ENCODE measurements around the gene PARD6B. TPM values are rescaled to one million over a fixed set of nuclear protein-coding genes. Genes with fewer than 3 reads are reported as not detected.
"Not testable (repeated sequence)": the region's sequence is repeated elsewhere in the genome, so short reads cannot be mapped to it uniquely, and the experiment has no call there.

The PARD6B gene
- total RNA-seq, 1 donor from 2014 or later: 41.1 TPM

DNA sequence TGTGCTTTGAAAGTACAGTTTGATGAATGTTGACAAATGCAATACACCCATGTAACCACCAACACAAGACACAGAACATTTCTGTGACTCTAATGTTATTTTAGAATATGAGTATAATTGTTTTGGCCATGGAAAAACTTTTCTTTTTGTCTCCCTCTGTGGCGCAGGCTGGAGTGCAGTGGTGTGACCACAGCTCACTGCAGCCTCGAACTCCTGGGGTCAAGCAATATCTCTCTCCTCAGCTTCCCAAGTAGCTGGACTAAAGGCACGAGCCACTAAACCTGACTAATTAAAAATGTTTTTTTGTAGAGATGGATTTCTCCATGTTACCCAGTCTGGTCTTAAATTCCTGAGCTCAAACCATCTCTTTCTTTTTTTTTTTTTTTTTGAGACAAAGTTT, 43.1 kb downstream of the PARD6B start:
- no peak for DNase-seq (ENCODE audit: low spot score)

DNA sequence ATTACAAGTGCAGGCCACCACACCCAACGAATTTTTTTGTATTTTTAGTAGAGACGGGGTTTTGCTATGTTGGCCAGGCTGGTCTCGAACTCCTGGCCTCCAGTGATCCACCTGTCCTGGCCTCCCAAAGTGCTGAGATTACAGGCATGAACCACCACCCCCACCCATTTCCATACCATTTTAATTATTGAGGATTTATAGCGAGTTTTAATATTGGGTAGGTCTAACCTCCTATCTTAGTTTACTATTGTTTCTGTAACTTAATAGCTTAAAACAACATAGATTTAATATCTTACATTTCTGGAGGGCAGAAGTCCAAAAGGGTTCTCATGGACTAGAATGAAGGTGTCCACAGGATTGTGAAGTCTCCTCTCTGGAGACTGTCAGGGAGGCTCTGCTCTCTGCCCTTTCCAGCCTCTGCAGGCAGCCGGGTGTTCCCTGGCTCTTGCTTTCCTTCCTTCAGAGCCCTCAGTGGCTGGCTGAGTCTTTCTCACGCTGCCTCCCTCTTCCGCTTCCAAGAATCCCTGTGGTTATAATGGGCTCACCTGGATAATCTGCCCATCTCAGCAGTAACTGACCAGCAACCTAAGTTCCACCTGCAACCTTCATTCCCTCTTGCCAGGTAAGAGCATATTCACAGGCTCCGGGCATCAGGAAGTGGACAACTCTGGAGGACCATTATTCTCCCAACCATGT, 44.9 kb downstream of the PARD6B start:
- DNase-seq (ENCODE audit: low spot score): no peak

DNA sequence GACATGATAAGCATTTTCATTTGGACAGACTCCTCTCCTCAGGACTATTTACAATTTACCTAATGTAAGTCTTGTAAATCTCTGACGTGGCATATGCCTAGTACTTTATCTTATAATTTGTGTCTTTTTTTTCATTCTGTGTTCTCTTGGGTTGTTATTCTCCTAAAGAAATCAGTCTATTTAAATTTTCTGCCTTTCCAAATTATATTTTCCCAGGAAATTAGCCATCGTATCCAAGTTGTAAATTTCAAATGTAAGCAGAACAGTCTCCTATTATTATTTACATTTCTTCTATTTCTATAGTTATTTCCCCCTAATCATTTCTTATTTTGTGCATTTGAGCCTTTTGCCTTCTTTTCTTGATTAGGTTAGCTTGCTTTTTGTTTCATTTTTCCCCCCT, 46.0 kb downstream of the PARD6B start:
- no peak for DNase-seq (ENCODE audit: low spot score)

DNA sequence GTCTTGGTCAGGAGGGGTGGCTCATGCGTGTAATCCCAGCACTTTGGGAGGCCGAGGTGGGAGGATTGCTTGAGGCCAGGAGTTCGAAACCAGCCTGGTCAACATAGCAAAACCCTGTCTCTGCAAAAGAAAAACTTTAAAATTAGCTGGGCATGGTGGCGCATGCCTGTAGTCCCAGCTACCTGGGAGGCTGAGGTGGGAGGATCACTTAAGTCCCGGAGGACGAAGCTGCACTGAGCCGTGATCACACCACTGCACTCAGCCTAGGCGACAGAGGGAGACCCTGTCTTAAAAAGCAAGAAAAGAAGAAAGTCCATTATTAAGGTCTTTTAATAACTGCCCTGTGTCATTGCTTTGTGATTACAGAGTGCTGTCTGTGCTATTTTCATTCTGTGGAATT, 47.6 kb downstream of the PARD6B start:
- not testable (repeated sequence) for DNase-seq (ENCODE audit: low spot score)

DNA sequence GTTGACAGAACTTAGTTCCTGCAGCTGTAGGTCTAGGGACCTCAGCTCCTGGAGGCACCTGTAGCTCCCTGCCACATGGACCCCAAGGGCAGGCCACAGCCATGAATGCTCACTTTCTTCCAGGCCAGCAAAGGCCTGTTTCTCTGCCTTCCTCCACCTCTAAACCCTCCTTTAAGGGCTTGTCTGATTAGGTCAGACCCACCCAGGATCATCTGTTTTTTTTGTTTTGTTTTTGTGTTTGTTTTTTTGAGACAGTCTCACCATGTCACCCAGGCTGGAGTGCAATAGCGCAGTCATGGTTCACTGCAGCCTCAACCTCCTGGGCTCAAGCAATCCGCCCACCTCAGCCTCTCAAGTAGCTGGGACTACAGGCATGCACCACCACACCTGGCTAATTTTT, 52.0 kb downstream of the PARD6B start:
- DNase-seq (ENCODE audit: low spot score): no peak

DNA sequence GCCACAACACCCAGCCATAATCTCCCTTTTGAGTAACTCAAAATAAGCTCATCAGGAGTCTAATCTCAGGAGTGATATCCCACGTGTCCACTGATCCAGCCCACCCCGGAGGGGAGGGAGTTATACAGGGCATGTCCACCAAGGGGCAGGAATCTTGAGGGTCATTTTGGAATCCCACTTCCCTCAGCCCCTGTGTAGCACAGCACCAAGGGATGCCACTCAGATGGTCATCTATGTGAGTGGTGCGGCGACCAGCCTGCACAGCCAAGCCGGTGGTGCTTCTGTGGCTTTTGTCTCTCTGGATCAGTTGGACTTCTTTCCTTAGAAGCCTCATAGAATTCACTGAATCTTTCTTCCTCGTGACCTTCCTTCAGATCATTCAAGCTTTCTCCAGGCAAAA, 52.5 kb downstream of the PARD6B start:
- no peak for DNase-seq (ENCODE audit: low spot score)

DNA sequence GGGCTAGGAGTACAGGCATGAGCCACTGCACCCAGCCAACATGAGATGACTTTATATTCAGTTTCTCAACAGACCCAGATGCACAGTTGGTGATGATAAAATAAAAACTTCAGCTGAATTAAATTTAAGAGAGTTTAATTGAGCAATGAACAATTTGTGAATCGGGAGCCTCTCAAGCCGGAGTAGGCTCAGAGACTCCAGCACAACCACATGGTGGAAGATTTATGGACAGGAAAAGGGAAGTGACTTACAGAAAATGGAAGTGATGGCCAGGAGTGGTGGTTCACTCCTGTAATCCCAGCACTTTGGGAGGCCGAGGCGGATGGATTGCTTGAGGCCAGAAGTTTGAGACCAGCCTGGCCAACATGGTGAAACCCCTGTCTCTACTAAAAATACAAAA, 53.1 kb downstream of the PARD6B start:
- DNase-seq (ENCODE audit: low spot score): no peak

DNA sequence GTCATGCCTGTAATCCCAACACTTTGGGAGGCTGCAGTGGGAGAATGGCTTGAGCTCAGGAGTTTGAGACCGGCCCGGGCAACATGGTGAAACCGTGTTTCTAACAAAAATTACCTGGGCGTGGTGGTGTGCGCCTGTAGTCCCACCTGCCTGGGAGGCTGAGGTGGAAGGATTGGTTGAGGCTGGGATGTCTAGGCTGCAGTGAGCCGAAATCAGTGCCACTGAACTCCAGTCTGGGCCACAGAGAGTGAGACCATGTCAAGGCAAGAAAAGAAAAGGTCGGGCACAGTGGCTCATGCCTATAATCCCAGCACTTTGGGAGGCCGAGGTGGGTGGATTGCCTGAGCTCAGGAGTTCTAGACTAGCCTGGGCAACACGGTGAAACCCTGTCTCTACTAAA, 55.3 kb downstream of the PARD6B start:
- DNase-seq (ENCODE audit: low spot score): no peak

DNA sequence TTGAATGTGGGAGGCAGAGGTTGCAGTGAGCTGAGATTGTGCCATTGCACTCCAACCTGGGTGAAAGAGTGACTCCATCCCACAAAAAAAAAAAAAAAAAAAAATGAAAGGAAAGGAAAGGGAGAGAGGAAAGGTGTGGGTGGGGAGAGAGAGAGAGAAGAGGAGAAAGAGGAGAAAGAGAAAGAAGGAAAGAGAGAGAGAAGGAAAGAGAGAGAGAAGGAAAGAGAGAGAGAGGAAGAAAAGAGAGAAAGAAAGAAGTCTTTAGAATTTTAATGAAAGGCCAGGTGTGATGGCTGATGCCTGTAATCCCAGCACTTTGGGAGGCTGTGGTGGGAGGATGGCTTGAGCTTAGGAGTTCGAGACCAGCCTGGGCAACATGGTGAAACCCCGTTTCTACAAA, 55.8 kb downstream of the PARD6B start:
- DNase-seq (ENCODE audit: low spot score): no peak

DNA sequence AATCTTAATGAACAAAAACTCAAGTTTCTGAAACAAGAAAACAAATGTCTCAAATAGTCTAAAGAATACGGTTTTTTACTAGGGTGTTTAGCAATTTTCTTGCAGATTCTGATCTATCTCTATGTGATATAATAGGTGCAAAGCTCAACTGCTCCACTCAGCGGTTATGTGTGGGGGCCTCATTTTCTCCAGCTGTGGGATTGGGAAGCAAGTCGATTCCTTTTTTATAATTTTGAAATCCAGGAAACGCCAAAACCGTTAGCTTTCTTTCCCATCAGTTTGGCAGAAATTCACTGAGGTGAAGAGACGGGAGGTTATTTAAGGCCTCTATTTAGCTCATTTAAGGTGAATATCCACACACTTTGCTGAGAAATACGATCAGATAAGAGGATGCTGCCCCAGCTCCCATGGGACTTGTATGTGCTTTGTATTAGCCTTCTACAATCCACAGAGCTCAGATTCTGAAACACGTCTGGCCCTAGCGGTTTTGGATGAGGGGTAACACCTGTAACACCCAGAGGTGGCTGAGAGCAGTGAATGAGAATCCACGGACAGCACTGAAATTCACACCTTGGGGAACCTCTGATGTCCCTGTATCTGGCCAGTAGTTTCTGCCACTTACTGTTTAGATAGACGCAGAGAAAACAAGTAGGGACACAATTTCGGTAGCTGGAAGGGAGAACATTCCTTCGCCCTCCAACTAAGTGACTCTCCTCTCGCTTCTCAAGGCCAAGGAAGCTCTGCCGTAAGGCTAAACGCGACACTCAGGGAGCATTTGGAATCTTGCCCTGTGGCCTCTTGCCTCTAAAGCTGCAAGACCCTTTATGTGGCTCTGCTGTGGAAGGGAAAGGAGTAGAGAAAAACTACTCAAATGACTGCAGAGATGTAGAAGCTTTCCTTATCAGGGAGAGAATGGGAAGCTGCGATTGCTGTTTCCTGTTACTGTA, 56.9 kb downstream of the PARD6B start:
- DNase-seq (ENCODE audit: low spot score): peak; percentile 41

DNA sequence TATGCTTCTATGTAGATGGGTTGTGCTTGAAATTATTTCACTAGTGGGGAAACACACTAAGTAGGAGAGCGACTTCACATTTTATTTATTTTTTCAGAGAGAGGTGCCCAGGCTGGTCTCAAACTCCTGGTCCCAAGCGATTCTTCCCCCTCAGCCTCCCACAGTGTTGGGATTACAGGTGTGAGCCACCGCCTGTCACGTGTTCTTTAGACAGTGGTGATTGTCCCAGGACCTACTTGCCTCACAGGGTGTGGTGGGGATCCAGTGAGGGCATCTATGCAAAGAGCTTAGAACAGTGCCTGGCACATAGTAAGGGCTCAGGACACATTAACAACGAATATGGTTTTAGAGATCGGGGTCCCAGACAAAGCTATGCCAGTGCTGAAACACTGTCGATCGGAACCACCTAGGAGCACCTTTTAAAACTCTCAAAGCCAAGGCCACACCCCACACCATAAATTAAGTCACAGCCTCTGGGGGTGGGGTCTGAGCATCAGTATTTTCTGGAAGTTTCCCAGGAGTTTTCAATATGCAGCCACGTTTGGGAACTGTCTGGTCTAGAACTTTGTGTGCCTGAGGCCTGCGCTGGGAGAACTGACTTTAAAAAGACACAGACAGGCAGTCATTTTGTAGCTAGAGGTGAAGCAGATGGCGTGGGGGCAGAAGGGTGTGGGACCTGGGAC, 58.7 kb downstream of the PARD6B start:
- no peak for DNase-seq (ENCODE audit: low spot score)

DNA sequence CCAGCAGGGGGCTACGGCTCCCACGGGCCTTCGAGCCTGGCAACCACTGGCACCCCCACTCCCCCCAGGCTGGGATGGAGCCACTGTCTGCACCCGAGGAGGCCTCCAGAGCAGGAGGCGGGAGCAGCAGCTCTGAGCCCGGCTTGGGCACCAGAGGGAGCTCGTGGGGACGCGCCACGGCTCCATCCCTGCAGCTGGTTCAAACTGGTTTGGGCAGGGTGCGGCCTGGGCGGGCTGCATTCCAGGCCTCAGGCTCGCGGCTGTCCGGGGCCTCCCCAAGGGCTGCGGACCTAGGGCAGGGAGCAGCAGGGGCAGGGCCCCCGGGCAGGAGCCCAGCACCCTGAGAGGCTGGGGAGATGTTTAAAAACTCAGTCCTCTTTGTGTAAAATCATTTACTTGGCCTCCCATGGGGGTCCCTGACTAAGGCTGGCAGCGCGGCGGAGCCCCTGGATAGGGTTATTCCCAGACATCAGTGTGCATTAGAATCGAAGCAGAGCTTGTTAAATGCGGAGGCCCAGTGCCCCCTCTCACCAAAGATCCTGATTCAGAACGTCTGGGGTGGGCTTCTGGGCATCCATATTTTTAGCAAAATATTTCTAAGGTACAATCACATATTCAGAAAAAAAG, 59.4 kb downstream of the PARD6B start:
- peak; percentile 93 for DNase-seq (ENCODE audit: low spot score)

DNA sequence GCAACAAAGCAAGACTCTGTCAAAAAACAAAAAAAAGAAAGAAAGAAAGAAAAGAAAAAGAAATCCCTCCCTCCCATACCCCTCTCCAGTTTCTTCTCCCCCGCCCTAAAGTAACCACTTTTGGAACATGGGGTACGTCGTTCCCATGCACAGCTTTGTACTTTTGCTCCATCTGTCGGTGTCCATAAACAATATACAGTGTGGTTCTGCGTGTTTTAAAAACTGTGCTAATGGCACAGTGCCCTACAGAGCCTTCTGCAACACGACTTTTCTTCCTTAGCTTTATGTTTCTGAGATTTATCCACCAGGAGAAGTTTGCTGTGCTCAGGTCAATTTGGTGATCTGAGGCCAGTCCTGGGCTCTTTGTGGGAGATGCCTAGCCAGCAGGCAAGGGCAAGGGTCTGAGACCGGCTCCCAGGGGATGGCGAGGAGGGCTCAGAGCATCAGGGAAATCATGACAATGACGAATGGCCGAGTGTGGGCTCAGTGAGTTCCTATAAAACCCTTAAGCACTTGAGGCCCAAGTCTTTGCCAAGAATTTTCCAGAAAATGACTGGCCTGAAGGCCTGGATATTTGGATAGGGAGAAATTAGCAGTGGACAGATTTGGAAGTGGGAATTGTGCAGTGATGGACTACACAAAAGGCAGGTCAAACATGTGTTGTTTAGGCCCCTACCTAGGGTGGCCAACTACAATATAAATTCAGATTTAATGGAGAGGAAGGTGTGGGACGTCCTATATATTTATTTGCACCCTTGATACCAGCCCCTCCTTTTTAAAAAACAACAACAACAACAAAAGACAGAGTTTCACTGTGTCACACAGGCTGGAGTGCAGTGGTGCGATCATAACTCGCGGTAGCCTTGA, 61.6 kb downstream of the PARD6B start:
- no peak for DNase-seq (ENCODE audit: low spot score)

DNA sequence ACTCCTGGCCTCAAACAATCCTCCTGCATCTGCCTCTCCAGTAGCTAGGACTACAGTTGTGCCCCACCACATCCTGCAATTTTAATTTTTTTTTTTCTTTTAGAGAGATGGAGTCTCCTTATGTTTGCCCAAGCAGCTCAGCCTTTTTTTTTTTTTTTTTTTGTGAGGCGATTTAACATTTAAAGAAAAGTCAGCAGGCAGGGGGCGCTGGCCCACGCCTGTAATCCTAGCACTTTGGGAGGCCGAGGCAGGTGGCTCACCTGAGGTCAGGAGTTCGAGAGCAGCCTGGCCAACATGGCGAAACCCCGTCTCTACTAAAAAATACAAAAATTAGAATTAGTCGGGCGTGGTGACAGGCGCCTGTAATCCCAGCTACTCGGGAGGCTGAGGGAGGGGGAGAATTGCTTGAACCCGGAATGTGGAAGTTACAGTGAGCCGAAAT, 62.2 kb downstream of the PARD6B start:
- DNase-seq (ENCODE audit: low spot score): not testable (repeated sequence)

DNA sequence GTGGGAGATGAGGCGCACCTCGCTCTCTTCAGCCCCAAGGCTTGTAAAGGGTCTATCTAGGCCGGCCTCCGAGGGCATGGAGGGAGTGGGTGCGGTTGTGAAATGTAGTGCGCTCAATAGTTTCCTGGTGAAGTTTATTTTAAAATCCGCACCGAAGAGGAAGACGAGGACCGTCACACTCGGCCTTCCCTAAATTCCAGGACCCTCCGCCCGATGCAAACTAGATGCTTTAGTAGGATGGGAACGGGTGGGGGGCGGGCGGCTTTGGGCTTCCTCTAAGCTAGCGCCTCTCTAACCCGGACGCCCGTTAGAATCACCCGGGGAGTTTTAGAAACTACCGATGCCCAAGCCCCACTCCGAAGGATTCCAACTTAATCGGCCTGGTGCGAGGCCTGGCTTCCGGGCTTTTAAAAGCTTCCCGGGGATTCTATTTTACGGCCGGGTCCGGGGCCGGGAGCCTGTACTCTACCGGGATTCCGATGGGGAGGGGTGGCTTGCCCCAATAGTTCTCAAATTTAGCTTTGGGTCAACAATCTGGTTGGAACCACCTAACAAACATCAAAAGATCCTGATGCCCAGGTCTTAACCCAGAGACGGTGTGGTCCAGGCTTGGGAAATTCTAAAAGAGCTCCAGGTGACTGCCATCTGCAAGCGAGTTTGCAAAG, 62.9 kb downstream of the PARD6B start:
- no peak for DNase-seq (ENCODE audit: low spot score)

DNA sequence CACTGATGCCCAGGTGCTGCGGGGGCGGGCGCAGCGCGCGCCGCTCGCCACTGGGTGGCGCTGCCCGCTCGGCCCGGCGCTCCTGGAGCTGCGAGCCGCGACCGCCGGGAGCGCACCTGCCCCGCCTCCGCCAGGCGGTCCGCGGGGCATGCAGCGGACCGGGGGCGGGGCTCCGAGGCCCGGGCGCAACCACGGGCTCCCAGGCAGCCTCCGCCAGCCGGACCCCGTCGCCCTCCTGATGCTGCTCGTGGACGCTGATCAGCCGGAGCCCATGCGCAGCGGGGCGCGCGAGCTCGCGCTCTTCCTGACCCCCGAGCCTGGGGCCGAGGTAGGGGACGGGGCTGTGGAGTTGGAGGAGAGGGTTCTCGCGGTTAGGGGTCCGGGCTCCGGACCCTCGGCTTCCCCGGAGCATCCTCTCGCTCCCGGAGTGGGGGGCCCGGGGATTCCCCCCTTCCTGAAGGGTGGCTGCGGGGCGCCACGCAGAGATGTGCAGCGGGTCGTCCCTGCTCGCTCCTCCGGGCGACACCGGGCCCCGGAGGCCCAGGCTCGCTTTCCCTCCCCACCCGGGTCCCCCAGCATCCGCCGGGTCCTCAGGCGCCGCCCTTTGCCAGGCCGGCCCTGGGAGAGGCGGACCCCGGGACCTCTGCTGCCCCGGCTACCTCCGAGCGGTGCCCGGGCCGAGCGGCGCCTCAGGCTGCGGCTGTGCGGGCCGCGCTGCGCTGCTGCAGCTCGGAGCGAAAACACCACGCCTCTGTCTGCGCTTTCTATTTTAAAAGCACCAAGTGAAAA, 63.7 kb downstream of the PARD6B start, which contains the start of gene BCAS4:
BCAS4 (plus strand) TSS at position 216 of the 789 bp plus-strand sequence; CDS start at position 239, 23 bp downstream.
- peak; percentile 83 for DNase-seq (ENCODE audit: low spot score)

DNA sequence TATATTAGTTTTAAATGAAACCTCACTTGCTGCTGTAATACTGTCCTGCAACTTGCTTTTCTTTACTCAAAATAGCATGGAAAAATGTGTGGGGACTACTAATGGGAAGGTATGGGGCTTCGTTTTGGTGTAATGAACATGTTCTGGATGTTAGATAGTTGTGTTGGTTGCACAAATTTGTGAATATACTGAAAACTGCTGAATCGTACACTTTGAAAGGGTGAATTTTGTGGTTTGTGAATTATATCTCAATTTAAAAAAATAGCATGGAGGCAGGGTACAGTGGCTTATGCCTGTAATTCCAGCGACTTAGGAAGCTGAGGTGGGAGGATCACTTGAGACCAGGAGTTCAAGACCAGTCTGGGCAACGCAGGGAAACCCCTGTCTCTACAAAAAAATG, 65.8 kb downstream of the PARD6B start:
- no peak for DNase-seq (ENCODE audit: low spot score)

DNA sequence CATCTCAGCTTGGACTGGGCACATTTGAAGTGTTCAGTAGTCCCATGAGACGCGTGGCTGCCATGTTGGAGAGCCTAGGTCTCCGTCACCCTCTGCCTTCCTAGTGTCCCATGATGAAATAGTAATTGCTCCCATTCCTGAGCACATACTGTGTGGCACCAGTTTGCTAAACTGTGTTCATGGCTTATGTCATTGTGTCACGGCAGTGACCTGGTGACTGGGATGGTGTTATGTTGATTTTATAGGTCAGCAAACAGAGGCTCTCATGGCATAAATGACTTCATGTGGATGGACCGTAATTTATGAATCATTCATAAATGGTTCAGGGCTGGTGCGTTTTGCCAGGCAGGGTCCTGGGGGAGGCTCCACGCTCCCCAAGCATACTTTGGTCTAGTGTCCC, 67.3 kb downstream of the PARD6B start:
- no peak for DNase-seq (ENCODE audit: low spot score)

DNA sequence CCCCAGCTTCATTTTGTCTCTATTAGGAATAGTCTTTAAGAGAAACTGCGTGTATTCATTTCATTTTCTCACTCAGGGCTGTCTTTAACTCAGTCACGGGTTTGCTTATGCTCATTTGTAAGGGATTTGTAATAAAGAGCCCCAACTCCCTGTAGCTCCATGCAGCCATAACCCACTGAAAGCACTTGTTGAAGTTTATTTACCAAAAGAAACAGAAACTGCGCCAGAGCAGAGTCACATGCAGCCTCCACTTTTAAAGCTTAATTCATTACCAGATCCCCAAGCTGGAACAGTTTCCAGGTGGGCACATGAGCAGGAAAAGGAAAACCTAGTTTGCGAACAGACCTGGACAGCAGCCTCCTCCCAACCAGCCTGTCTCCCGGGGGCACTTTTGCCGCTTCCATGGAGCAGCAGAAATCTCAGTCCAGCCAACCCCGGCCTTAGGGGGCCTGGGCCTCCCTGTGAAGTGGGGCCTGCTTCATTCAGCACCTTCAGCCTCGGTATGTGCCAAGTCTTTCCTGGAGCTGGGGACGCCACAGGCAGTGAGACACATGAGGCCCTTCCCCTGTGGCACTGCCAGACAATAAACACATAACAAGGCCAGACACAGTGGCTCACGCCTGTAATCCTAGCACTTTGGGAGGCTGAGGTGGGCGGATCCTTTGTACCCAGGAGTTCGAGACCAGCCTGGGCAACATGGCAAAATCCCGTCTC, 68.0 kb downstream of the PARD6B start:
- DNase-seq (ENCODE audit: low spot score): no peak
